Hindlimb muscle (tissue), 1 donor: ENCODE measurements around the gene DLEC1. TPM values are rescaled to one million over a fixed set of nuclear protein-coding genes. Genes with fewer than 3 reads are reported as not detected.

Source experiments
- DNase-seq: peaks from one replicate; pipeline ENCODE4 v3.0.0-alpha.2; 2013
- polyA plus RNA-seq: library from polyadenylated mRNA; unstranded; fragments of 120-200 nt; gene quantifications from one replicate; pipeline ENCODE4 v1.2.1, GENCODE V29; 2013; ENCODE audit not compliant: insufficient read length

Gene DLEC1
- polyA plus RNA-seq, 1 donor = 0.28 TPM

DNA sequence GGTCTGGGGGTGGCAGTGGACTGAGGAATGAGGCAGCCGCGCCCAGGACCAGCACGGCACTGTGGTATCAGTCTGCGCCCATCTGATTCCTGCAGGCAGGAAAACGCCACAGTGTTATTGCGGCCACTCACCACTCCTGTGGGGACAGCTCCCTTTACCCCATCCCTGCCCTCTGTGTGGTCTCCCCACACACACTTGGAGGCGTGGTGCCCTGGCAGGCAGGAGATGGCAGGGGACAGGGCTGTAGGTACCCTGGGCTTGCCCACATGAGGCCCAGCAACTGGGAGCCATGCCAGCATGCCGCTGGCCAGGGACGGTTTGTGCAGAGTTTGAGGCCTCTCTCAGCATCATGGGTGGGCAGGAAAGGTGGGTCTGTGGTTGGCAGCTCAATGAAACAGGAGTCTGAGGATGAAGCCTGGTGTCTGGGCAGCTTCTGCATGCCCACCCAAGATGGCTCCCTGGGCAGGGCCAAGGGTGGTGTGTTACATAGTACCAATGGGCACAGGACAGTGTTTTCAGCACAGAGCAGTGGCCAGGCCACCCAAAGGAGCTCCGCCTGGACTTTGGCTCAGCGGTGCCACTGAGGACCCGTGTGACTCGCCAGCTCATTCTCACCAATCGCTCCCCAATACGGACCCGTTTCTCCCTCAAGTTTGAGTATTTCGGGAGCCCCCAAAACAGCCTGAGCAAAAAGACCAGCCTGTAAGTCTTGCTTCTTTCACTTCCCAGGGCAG is 70.7 kb downstream of the DLEC1 start:
- DNase-seq = no peak

DNA sequence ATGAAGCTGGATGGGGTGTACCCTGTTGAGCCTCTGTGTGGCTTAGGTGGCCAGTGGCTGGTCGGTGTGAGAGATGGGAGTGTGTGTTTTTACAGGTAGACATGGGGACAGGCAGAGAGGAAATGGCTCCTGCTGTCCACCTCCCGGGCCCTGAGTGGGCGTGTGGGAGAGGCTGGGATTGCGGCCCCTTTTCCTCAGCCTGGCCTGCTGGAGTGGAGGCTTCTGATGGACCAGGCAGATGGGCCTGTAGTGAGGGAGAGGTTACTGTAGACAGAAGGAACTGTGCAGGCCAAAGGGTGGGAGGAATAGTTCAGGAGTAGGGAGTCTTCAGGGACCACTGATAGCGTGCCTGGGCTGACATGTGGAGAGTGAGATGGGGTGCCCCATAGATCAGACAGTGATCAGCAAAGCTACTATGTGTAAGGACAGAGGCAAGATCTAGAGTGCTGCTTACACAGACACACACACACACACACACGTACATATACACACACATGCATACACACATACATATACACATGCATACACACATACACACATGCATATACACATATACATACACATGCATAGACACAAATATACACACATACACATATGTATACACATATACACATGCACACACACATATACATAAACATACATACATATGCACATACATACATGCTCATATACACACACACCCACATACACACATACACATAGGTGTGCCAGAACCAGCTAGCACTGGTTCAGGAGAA is 71.5 kb downstream of the DLEC1 start:
- no peak for DNase-seq

- no peak for DNase-seq
These were observed 72.2 kb downstream of the DLEC1 start for GRCh38 chr3:38111201-38111600.

- DNase-seq = no peak
These were observed 72.8 kb downstream of the DLEC1 start for GRCh38 chr3:38111696-38112377.

- DNase-seq = no peak
These were observed 73.4 kb downstream of the DLEC1 start for GRCh38 chr3:38112378-38112761.

- no peak for DNase-seq
These were observed 75.3 kb downstream of the DLEC1 start for GRCh38 chr3:38114052-38114874.

DNA sequence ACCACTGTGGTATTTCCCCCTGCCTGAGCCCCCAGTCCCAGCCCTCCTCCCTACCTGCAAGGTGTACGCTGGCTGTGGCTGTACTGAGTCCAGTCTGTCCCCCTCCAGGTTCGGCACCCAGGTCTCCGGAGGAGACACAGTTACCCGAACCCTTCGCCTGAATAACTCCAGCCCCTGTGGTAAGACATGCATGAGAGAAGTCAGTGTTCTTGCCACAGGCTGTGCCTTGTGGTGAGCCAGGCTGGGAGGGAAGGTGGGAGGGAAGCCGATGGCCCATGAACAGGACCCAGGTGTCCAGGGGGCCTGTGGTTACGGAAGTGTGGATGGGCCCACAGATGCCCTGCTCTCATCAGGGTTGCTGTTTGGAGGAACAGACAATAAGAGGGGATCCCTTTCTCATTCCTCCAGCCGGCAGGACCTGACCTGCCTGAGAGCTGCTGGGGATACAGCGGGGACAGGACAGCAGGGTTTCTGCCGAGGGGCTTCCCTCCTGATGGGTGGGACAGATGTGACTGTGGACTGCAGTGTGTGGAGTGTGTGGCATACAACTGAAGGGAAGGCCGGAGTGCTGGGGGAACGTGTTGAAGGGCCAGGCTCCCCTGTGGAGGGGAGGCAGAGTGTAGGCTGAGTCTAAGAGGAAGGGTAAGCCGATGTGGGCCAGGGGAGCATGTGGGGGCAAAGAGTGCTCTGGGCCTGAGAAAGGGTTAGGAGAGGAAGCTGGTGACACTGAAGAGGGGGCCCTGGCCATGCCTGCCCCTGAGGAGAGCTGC is 76.1 kb downstream of the DLEC1 start:
- no peak for DNase-seq

DNA sequence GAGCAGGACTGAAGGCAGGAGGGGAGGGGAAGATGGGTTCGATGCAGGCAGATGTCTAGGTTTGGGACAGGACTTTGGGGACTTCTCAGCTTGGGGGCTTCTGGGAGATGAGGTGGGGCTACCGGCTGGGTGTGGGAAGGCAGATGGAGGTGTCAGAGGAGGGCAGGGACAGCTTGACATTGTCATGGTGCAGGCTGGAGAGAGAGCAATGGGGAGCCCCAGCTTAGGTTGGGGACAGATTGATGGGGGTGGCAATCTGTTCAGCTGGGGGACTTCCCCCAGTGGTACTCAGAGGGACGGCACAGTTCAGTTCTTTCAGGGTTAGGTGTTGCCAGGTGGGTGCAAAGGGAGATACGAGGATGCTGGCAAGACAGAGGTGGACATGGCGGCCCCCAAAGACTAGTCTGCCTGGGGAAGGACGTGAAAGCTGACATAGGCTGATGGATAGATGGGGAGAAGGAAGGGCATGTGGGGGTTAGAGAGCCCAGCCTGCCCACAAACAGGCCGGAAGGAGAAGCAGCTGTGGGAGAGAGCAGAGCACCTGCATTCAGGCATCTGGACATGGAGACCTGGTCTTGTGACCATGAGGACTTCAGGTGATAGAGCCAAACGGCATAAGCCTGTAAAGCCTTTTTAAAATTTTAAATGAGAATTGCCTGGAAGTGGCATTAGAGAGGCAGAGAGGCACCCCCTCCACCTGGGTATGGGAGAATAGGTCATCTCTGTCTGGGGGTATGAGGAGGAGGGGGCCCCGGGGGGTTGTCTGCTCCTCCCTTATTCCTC is 76.8 kb downstream of the DLEC1 start:
- DNase-seq = no peak

- no peak for DNase-seq
These were observed 77.6 kb downstream of the DLEC1 start for GRCh38 chr3:38116471-38117162.

GRCh38 chr3:38117163-38117716 is 78.2 kb downstream of the DLEC1 start:
- DNase-seq = no peak

GRCh38 chr3:38117748-38118420 is 78.9 kb downstream of the DLEC1 start:
- peak; percentile 22 for DNase-seq

DNA sequence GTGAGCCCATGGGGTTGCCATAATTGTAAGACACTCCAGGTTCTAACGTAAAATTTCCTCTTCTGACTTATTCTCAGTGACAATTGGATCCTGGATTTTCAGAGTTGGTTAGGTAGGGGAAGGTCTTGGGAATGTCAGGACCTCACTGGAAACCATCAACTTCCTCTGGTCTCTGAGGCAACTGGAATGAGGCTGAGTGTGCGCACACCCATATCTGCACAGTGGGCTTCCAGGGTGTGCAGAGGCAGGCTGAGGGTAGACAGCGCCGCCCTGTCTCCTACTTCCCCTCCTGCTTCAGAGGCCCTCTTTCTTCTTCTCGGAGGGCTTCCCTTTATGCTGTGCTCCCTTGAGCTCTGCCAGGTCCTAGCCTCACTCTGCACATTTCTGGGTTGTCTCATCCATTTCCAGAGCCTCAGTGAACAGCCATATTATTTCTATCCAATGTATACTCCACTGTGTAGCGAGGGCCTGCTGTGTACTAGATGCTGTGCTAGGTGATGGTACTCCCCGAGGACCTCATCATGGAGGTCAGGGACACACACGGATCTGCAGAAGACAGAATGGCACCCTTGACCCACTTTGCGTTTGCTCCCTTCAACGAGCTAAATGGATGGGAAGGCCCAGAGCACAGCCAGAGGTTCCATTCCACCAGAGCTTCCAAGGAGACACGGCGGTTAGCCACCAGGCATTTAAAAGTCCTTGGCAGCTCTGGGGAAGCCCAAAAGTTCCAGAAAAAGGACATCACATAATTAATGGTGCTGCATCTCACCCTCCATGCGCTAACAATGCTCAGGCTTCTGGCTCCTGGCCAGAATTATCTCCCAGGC is 79.6 kb downstream of the DLEC1 start:
- DNase-seq = no peak

DNA sequence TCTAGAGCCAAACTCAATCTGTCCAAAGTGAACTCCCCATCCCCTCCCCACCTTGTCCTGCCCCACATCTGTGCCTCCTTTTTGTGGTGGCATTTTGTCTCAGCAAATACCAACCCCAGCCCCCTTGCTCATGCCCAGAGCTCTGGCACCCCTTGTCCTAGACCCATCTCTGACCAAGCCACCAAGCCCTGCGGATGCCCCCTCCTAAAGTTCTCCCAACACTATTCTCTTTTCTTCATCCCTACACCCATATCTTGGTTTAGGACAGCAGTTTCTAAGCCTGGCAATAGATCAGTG is 80.2 kb downstream of the DLEC1 start:
- no peak for DNase-seq

- no peak for DNase-seq
These were observed 81.0 kb downstream of the DLEC1 start for GRCh38 chr3:38119821-38120692.

DNA sequence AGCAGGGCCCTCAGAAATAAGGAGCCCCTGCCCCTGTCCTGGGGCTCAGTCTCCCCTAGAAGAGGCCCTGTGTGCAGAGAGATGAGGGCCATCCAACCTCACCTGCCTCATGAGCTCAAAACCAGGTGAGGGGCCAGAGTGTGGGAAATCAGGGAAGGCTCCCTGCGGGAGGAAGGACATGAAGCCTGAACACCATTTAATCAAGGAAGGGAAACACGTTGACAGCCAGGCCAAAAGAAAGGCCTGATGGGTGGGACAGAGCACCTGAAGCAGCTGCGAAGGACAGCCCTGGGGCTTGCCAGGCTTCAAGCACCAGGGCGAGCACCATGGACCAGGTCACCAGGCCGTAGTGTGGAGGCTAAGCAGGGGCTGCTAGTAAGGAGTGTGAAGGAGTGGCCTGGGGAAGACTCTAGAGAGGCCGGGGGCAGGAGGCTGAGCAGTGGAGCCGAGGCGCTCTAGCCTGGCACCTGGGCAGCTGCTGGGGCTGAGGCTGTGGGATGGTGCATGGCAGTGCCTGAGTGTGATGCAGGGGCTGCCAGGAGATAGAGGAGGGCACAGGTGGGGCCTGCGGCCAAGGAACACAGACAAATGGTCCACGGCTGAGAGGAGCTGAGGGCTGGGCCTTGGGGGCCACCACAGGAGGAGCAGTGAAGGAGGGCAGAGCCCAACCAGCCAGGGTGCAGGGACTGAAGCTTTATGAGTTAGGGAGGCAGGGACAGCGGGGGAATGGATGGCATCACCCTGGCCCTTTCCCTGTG is 81.9 kb downstream of the DLEC1 start:
- DNase-seq = no peak

- DNase-seq = no peak
These were observed 82.4 kb downstream of the DLEC1 start for GRCh38 chr3:38121451-38121831.

GRCh38 chr3:38121832-38122461 is 82.9 kb downstream of the DLEC1 start:
- no peak for DNase-seq
